ENCODE measurements around the gene SUPT6H.

Gene SUPT6H

DNA sequence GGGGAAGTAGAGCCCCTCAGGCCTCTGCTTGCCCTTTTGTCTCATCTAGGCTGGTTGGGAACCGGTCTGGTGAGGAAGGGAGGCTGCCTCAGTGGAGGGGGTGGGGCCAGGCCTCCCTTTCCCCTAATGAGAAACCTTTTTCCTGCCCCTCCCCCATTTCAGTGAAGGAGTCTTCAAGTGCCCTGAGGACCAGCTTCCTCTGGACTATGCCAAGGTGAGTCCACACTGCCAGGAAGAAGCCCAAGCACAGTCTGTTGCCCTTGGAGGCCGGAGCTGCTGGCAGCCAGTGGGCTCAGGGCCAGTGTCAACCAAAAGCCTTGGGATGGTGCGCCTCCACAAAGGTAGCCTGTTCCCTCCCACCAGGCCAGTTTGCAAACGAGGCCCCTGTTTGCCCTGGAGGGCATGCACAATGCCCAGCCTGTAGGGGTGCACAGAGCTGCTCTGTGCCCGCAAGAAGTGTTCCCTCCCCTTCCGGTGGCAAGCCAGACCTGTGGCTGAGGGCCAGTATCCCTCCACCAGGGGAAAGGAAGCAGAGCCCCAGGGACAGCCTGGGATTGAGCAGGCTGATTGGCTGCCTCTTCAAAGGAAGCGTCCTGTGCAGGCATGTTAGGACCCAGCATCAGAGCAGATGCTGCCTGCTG lies 85.2 kb downstream of the SUPT6H start:
- Histone ChIP-seq H3K36me3 (ENCODE audit: control insufficient read depth in 2 of 2, insufficient read depth in 2 of 2, low read length in 2 of 2) (peaks cover 2 to 9% of the 10 kb centered on the region in 2 donors), H3K4me3 (ENCODE audit: low read length in 2 of 2) (no peak overlapping the region), H3K9ac (ENCODE audit: low read length in 2 of 2) (no peak overlapping the region), H3K27ac (ENCODE audit: low read length) (no peak overlapping the region), H3K9me3 (ENCODE audit: control insufficient read depth in 2 of 2, low read length in 2 of 2) (no peaks in the 10 kb centered on the region), H3K4me1 (ENCODE audit: control insufficient read depth, insufficient read depth, low read length) (peaks cover 45% of the 10 kb centered on the region), H3K27me3 (ENCODE audit: control insufficient read depth in 1 of 2, insufficient read depth in 2 of 2, low read length in 2 of 2) (no peaks in the 10 kb centered on the region)

DNA sequence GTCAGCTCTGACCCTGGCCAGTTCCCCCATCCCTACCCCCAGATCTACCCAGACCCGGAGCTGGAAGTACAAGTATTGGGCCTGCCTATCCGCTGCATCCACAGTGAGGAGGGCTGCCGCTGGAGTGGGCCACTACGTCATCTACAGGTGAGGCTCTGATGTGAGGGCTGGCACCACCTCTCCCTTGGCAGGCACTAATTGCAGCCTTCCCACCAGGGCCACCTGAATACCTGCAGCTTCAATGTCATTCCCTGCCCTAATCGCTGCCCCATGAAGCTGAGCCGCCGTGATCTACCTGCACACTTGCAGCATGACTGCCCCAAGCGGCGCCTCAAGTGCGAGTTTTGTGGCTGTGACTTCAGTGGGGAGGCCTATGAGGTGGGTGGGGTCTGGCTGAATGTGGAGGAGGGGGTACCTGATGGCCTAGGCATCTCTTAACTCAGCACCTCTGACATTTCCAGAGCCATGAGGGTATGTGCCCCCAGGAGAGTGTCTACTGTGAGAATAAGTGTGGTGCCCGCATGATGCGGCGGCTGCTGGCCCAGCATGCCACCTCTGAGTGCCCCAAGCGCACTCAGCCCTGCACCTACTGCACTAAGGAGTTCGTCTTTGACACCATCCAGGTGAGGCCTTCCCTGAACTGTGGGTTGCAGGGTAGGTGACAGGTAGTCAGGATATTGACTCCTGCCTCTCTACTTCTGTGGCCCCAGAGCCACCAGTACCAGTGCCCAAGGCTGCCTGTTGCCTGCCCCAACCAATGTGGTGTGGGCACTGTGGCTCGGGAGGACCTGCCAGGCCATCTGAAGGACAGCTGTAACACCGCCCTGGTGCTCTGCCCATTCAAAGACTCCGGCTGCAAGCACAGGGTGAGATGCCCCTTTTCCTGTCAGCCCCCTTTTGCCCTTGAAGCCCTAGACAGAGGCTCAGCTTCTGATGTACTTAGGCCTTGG lies 86.1 kb downstream of the SUPT6H start:
- H3K4me1 ChIP-seq (ENCODE audit: control insufficient read depth, insufficient read depth, low read length) = peaks cover 43% of the 10 kb centered on the region
- no peak overlapping the region for H3K9ac ChIP-seq (ENCODE audit: low read length in 2 of 2)
- peaks cover 2 to 9% of the 10 kb centered on the region in 2 donors for H3K36me3 ChIP-seq (ENCODE audit: control insufficient read depth in 2 of 2, insufficient read depth in 2 of 2, low read length in 2 of 2)
- no peak overlapping the region for H3K4me3 ChIP-seq (ENCODE audit: low read length in 2 of 2)
- H3K9me3 ChIP-seq (ENCODE audit: control insufficient read depth in 2 of 2, low read length in 2 of 2) = no peaks in the 10 kb centered on the region
- H3K27me3 ChIP-seq (ENCODE audit: control insufficient read depth in 1 of 2, insufficient read depth in 2 of 2, low read length in 2 of 2) = no peaks in the 10 kb centered on the region
- no peak overlapping the region for H3K27ac ChIP-seq (ENCODE audit: low read length)

DNA sequence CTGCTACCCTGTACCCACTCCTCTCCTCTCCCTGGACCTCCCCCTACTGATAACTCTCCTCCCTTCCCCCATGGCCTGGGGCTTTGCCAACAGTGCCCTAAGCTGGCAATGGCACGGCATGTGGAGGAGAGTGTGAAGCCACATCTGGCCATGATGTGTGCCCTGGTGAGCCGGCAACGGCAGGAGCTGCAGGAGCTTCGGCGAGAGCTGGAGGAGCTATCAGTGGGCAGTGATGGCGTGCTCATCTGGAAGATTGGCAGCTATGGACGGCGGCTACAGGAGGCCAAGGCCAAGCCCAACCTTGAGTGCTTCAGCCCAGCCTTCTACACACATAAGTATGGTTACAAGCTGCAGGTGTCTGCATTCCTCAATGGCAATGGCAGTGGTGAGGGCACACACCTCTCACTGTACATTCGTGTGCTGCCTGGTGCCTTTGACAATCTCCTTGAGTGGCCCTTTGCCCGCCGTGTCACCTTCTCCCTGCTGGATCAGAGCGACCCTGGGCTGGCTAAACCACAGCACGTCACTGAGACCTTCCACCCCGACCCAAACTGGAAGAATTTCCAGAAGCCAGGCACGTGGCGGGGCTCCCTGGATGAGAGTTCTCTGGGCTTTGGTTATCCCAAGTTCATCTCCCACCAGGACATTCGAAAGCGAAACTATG lies 87.0 kb downstream of the SUPT6H start:
- no peak overlapping the region for H3K27ac ChIP-seq (ENCODE audit: low read length)
- no peak overlapping the region for H3K9ac ChIP-seq (ENCODE audit: low read length in 2 of 2)
- peaks cover 2 to 9% of the 10 kb centered on the region in 2 donors for H3K36me3 ChIP-seq (ENCODE audit: control insufficient read depth in 2 of 2, insufficient read depth in 2 of 2, low read length in 2 of 2)
- H3K4me3 ChIP-seq (ENCODE audit: low read length in 2 of 2) = no peak overlapping the region
- peaks cover 37% of the 10 kb centered on the region for H3K4me1 ChIP-seq (ENCODE audit: control insufficient read depth, insufficient read depth, low read length)
- no peaks in the 10 kb centered on the region for H3K27me3 ChIP-seq (ENCODE audit: control insufficient read depth in 1 of 2, insufficient read depth in 2 of 2, low read length in 2 of 2)
- no peaks in the 10 kb centered on the region for H3K9me3 ChIP-seq (ENCODE audit: control insufficient read depth in 2 of 2, low read length in 2 of 2)

DNA sequence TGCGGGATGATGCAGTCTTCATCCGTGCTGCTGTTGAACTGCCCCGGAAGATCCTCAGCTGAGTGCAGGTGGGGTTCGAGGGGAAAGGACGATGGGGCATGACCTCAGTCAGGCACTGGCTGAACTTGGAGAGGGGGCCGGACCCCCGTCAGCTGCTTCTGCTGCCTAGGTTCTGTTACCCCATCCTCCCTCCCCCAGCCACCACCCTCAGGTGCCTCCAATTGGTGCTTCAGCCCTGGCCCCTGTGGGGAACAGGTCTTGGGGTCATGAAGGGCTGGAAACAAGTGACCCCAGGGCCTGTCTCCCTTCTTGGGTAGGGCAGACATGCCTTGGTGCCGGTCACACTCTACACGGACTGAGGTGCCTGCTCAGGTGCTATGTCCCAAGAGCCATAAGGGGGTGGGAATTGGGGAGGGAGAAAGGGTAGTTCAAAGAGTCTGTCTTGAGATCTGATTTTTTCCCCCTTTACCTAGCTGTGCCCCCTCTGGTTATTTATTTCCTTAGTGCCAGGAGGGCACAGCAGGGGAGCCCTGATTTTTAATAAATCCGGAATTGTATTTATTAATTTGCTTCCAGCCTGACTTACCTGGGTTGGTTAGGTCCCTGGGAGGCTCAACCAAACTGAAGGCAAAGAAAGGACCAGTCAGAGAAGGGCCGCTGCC lies 87.6 kb downstream of the SUPT6H start:
- H3K9ac ChIP-seq (ENCODE audit: low read length in 2 of 2) = no peak overlapping the region

DNA sequence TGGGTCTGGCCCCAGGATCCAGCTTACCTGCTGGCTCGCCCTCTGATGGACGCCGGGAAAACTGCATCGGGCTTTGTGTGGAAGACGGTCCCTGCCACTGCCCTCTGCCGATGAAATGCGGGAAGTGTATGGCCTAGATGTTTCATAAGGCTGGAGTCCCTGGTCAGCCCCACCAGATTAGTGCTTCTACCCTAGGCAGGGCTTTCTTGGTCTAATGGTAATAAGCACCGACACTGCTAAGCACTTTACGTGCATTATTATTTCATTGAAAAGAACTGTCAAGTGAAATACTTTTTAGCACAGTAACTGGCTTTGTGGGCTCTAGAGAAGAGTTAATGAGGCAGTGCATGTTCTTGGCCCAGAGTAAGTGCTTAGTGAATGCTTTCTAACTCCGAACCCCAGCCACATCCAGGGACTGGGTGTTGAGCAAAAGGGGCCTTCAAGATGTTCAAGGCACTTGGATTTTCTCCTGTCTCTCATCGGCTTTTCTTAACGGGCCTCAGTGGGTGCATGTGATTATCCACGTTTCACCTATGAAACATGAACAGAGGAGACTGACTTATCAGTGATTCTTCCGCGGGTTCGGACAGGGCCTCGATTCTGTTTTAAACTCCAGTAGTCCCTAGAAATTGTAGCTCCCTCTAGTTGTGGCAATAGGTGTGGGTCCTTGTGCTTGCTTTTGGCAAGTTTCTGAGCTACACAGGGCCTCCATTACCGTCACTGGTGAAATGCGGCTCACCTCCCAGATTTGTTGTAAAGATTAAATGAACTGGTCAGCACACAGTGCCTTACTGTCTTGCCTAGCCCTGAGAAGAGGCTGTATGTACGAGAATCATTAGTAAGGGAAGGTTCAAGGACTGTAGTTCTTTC lies 88.4 kb downstream of the SUPT6H start:
- Histone ChIP-seq H3K36me3 (ENCODE audit: control insufficient read depth in 2 of 2, insufficient read depth in 2 of 2, low read length in 2 of 2) (peaks cover 2 to 9% of the 10 kb centered on the region in 2 donors), H3K27me3 (ENCODE audit: control insufficient read depth in 1 of 2, insufficient read depth in 2 of 2, low read length in 2 of 2) (no peaks in the 10 kb centered on the region), H3K27ac (ENCODE audit: low read length) (no peak overlapping the region), H3K4me1 (ENCODE audit: control insufficient read depth, insufficient read depth, low read length) (peaks cover 28% of the 10 kb centered on the region), H3K4me3 (ENCODE audit: low read length in 2 of 2) (no peak overlapping the region), H3K9ac (ENCODE audit: low read length in 2 of 2) (peak overlapping the region; percentile 46 to 58), H3K9me3 (ENCODE audit: control insufficient read depth in 2 of 2, low read length in 2 of 2) (no peaks in the 10 kb centered on the region)

More for the DNA sequence above, 87.6 kb downstream of the SUPT6H start:
- Histone ChIP-seq H3K27ac (ENCODE audit: low read length) (no peak overlapping the region), H3K36me3 (ENCODE audit: control insufficient read depth in 2 of 2, insufficient read depth in 2 of 2, low read length in 2 of 2) (peaks cover 2 to 9% of the 10 kb centered on the region in 2 donors), H3K4me1 (ENCODE audit: control insufficient read depth, insufficient read depth, low read length) (peaks cover 36% of the 10 kb centered on the region), H3K27me3 (ENCODE audit: control insufficient read depth in 1 of 2, insufficient read depth in 2 of 2, low read length in 2 of 2) (no peaks in the 10 kb centered on the region), H3K4me3 (ENCODE audit: low read length in 2 of 2) (no peak overlapping the region), H3K9me3 (ENCODE audit: control insufficient read depth in 2 of 2, low read length in 2 of 2) (no peaks in the 10 kb centered on the region)

DNA sequence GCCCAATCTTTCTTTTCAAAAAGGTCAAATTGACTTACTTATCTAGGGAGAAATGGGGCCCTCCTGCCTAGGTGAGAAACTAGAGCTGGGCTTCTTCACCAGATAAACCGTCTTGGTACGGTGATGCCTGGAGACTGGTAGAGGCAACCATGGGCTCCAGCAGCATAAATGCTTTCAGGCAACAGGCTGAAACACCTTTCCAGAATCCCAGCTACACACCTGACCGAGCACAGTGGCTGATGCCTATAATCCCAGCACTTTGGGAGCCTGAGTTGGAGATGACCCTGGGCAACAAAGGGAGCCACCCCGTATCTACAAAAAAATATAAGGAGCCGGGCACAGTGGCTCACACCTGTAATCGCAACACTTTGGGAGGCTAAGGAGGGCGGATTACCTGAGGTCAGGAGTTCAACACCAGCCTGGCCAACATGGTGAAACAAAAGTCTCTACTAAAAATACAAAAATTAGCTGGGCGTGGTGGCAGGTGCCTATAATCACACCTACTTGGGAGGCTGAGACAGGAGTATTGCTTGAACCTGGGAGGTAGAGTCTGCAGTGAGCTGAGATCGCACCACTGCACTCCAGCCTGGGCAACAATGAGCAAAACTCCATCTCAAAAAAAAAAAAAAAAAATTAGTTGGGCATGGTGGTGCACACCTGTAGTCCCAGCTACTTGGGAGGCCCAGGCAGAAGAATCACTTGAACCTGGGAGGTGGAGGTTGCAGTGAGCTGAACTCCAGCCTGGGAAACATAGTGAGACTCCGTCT lies 89.8 kb downstream of the SUPT6H start:
- H3K27ac ChIP-seq (ENCODE audit: low read length) = no peak overlapping the region
- no peak overlapping the region for H3K4me3 ChIP-seq (ENCODE audit: low read length in 2 of 2)
- no peaks in the 10 kb centered on the region for H3K9me3 ChIP-seq (ENCODE audit: control insufficient read depth in 2 of 2, low read length in 2 of 2)
- no peaks in the 10 kb centered on the region for H3K27me3 ChIP-seq (ENCODE audit: control insufficient read depth in 1 of 2, insufficient read depth in 2 of 2, low read length in 2 of 2)
- peaks cover 14% of the 10 kb centered on the region for H3K4me1 ChIP-seq (ENCODE audit: control insufficient read depth, insufficient read depth, low read length)
- H3K9ac ChIP-seq (ENCODE audit: low read length in 2 of 2) = no peak overlapping the region
- H3K36me3 ChIP-seq (ENCODE audit: control insufficient read depth in 2 of 2, insufficient read depth in 2 of 2, low read length in 2 of 2) = peaks cover 2 to 9% of the 10 kb centered on the region in 2 donors
